GM20431 (cell line): Measurements from ENCODE around the gene TRIM67.

Experiments
- in situ Hi-C: fragments of 300-500 bp; cut with MseI, MboI; formaldehyde crosslinking; loops from one replicate; pipeline ENCODE4 v1.15.0; 2020; ENCODE audit warnings: low sequenced_read_pairs; ENCODE audit not compliant: unreplicated experiment

Gene TRIM67

GRCh38 chr1:231264642-231265041, 102.8 kb downstream of the TRIM67 start:
- in situ Hi-C loops = no loop called here

DNA sequence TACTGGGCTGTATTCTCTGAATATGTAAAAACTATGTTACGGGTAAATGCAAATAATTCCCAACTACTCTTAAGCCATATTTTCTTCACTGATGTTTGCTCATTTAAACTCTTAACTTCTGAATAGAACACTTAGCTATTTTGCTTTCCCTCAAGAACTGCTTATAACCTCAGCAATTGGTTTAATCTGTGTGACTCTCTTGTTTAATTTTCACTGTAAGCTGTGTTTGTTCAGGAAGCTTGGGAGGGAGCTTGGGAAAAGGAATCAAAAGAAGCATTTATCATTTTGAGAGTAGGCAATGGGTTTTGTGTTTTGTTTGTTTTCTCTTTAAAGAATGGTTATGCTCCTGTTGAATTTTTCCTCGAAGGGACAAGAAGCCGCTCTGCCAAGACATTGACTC, 103.5 kb downstream of the TRIM67 start:
- in situ Hi-C loops = no loop called here

- in situ Hi-C loops = no loop called here
Observed at GRCh38 chr1:231266811-231267322, 105.0 kb downstream of the TRIM67 start.
